SK-N-MC (cell line): Measurements from ENCODE around the gene LRRC72.

Experiments used
- EZH2 ChIP-seq: fragments of 200-600 bp; sonication (generic); IDR thresholded peaks from one replicate; pipeline ENCODE4 v1.6.1; 2017; ENCODE audit warnings: antibody characterized with exemption
- FOXP2 ChIP-seq: optimal IDR thresholded peaks from 2 replicates; pipeline ENCODE3; 2011; ENCODE audit warnings: mild to moderate bottlenecking, moderate library complexity; ENCODE audit not compliant: insufficient read depth; ENCODE audit errors: extremely low read length, control extremely low read depth
- POLR2AphosphoS5 ChIP-seq: IDR thresholded peaks from 2 replicates; pipeline ENCODE4 v1.6.1; 2012; ENCODE audit warnings: mild to moderate bottlenecking, low read depth, low read length, borderline replicate concordance

DNA sequence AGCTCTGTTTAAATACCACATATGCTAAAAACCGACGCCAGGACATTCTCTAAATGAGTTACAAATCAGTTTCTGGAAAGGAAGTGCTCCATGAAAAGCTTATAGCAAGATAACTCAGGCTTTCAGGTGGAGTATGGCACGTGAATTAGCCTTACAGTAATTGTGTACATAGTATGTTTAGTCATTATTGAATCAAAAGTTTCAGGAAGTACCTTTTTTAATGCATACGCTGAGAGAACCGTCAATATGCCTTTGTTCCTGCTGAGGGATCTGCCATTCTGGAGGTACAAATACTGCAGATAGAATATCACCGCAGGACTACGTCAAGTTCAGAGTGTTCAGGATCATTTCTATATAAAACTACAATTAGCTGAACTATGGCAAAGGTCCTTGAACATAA, 73.2 kb downstream of the LRRC72 start:
- TF ChIP-seq POLR2AphosphoS5 (no peak), EZH2 (no peak), FOXP2 (no peak)
